ENCODE data around the gene MRM2. TPM values are rescaled to one million over a fixed set of nuclear protein-coding genes. Genes with fewer than 3 reads are reported as not detected.

Gene MRM2
- total and polyA plus RNA-seq, 10 donors: 19.0 to 35.8 (median 23.7) TPM

DNA sequence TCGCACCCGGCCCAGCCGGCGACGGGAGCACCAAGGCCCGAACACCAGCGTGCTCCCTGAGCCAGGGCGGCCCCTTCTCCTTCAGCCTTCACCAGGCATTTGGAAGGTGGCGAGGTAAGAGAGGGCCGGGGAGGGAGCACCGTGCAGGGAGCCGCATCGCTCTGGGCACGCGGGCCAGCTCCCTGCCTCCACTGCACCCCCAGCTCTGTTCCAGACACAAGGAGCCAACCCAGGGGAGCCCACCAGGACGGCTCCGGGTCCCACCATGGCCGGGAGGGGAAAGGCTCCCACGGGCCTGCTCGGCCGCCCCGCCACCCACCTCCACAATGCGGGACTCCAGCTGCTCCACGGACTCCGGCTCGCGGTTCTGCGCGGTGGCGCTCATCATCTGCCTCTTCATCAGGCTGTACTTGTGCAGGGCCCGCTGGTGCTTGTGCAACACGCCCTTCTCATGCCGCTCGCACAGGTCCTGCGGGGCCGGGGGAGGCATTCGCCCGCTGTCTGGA, 15.1 kb upstream of the MRM2 start:
- H3K36me3 ChIP-seq: peaks cover 0 to 95% (median 63%) of the 10 kb centered on the region in 6 donors
- no peak overlapping the region for H3K27ac ChIP-seq
- TF ChIP-seq, protein P1, sequence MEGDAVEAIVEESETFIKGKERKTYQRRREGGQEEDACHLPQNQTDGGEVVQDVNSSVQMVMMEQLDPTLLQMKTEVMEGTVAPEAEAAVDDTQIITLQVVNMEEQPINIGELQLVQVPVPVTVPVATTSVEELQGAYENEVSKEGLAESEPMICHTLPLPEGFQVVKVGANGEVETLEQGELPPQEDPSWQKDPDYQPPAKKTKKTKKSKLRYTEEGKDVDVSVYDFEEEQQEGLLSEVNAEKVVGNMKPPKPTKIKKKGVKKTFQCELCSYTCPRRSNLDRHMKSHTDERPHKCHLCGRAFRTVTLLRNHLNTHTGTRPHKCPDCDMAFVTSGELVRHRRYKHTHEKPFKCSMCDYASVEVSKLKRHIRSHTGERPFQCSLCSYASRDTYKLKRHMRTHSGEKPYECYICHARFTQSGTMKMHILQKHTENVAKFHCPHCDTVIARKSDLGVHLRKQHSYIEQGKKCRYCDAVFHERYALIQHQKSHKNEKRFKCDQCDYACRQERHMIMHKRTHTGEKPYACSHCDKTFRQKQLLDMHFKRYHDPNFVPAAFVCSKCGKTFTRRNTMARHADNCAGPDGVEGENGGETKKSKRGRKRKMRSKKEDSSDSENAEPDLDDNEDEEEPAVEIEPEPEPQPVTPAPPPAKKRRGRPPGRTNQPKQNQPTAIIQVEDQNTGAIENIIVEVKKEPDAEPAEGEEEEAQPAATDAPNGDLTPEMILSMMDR (IDR thresholded peaks at IDR 0.05 in 8 of 11, conservative IDR thresholded peaks at IDR 0.05 in 3 of 11): no peak
- TF ChIP-seq POLR2AphosphoS5 (IDR thresholded peaks at IDR 0.05): peak in 2 of 3 donors; percentile 44 to 66
- peaks cover 11 to 53% (median 26%) of the 10 kb centered on the region in 6 donors for H3K4me1 ChIP-seq
- H3K27me3 ChIP-seq (replicated peaks in 1 of 7): no peaks in the 10 kb centered on the region
- 96 to 97% (median 96%) methylated on average over 26 to 38 of the region's 38 CpGs for WGBS, 5 donors
- DNase-seq: peak; percentile 76
- intact Hi-C loops (cut with DNase I; ENCODE audit: low total_unique reads): no loop called here
- H3K9me3 ChIP-seq: no peaks in the 10 kb centered on the region
- no peak overlapping the region for H3K4me3 ChIP-seq

DNA sequence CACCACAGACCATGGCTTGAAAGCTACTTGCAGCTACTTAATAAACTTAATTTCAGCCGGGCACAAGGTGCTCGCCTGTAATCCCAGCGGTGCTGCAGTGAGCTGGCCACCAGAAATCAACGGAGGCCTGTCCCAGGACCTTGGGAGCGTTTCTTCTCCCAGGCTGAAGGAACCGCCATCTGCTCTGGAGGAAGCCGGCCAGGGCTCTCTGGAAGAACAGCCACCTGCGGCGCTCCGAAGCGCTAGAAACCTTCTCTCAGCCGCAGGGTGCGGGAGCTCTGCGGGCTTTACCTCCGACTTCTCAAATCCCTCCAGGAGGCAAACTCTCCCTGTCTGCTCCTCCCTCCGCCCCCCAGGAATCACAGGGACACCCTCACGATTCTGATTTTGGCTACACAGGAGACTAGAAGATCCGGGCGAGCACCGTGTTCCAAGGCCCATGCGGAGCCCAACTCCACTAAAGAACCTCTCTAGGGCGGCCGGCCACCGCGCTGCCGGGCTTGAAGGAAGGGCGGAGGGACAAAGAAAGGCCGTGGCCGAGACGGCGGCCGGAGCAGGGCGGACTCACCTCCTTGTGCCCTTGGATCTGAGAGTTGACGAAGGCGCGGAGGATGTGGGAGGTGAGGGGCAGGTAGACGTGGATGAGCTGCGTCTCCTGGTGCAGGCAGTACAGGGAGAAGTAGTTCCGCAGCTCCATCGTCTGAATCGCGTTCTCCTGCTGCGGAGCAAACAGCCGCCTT, 14.5 kb upstream of the MRM2 start:
- intact Hi-C loops (cut with DNase I; ENCODE audit: low total_unique reads): no loop called here
- peak; percentile 74 for DNase-seq
- no peaks in the 10 kb centered on the region for H3K9me3 ChIP-seq
- peaks cover 0 to 95% (median 64%) of the 10 kb centered on the region in 6 donors for H3K36me3 ChIP-seq
- H3K27ac ChIP-seq: no peak overlapping the region
- H3K4me3 ChIP-seq: no peak overlapping the region
- H3K27me3 ChIP-seq (replicated peaks in 1 of 7): no peaks in the 10 kb centered on the region
- WGBS, 5 donors: 92 to 96% (median 93%) methylated on average over 39 to 44 of the region's 44 CpGs
- no peak for TF ChIP-seq POLR2AphosphoS5 (IDR thresholded peaks at IDR 0.05)
- TF ChIP-seq, protein P1 (IDR thresholded peaks at IDR 0.05 in 8 of 11, conservative IDR thresholded peaks at IDR 0.05 in 3 of 11): no peak
- TF ChIP-seq POLR2A (IDR thresholded peaks at IDR 0.05): no peak
- H3K4me1 ChIP-seq: peaks cover 7 to 48% (median 21%) of the 10 kb centered on the region in 6 donors

DNA sequence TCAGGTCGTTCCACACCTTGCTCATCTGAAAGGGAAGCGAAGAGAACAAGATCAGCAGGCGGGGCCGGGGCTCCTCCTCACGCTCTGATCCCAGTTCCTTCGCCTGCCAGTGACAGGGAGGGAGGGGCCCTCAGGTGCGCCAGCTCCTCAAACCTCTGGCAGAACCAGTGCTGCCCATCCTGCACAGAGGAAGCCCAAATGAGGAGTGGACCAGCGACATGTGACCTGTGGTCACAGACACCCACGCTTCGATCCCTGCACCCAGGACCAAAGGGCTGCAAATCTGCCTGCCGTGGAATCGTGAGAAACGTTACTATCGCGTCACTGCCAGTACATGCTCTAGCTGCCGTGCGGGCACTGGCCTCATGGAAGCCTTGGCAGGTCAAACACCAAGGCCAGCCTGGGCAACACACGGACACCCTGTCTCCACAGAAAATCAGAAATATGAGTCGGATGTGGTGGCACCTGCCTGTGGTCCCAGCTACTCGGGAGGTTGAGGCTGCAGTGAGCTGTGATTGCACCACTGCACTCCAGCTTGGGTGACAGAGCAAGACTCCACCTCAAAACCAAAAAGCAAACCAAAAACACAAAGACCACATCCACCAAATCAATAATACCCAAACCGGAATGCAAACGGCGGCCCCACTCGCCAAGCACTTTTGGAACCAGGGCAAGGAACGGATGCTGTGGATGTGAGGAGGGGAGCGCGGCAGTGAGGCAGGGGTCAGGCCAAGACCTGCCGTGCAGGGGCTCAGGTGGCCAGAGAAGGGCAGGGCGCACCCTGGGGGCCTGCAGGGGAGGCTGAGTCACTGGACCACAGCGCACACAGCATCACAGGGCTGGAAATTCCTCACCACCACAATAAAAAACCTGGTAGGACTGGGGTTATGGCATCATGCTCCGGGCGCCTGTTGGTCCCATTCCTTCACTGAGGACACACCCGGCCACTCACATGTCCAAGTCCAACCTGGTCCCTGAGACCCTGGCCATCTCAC, 13.4 kb upstream of the MRM2 start:
- WGBS, 5 donors: 84 to 92% (median 86%) methylated on average over 32 to 33 of the region's 33 CpGs

More for the DNA sequence above, 13.4 kb upstream of the MRM2 start:
- Histone ChIP-seq H3K4me1 (peaks cover 0 to 38% (median 10%) of the 10 kb centered on the region in 6 donors), H3K36me3 (peaks cover 0 to 93% (median 64%) of the 10 kb centered on the region in 6 donors), H3K4me3 (no peak overlapping the region), H3K27me3 (replicated peaks in 1 of 7) (no peaks in the 10 kb centered on the region), H3K9me3 (no peaks in the 10 kb centered on the region), H3K27ac (no peak overlapping the region)
- TF ChIP-seq, protein P1 (IDR thresholded peaks at IDR 0.05 in 8 of 11, conservative IDR thresholded peaks at IDR 0.05 in 3 of 11): no peak
- TF ChIP-seq POLR2AphosphoS5 (IDR thresholded peaks at IDR 0.05) (no peak), POLR2A (IDR thresholded peaks at IDR 0.05) (no peak)
- intact Hi-C loops (cut with DNase I; ENCODE audit: low total_unique reads): no loop called here
- DNase-seq: no peak

All from spleen (tissue), 11 donors.